GM21717 (cell line): ENCODE results near the gene STEAP1B.
"Not testable (repeated sequence)": the region's sequence is repeated elsewhere in the genome, so short reads cannot be mapped to it uniquely, and the experiment has no call there.

ENCODE experiments used
- ATAC-seq: cut with Tn5 transposase; IDR thresholded peaks from one replicate; pipeline ENCODE4 v1.9.1; 2021; ENCODE audit warnings: mild to moderate bottlenecking, moderate library complexity; ENCODE audit not compliant: unreplicated experiment

Gene STEAP1B

DNA sequence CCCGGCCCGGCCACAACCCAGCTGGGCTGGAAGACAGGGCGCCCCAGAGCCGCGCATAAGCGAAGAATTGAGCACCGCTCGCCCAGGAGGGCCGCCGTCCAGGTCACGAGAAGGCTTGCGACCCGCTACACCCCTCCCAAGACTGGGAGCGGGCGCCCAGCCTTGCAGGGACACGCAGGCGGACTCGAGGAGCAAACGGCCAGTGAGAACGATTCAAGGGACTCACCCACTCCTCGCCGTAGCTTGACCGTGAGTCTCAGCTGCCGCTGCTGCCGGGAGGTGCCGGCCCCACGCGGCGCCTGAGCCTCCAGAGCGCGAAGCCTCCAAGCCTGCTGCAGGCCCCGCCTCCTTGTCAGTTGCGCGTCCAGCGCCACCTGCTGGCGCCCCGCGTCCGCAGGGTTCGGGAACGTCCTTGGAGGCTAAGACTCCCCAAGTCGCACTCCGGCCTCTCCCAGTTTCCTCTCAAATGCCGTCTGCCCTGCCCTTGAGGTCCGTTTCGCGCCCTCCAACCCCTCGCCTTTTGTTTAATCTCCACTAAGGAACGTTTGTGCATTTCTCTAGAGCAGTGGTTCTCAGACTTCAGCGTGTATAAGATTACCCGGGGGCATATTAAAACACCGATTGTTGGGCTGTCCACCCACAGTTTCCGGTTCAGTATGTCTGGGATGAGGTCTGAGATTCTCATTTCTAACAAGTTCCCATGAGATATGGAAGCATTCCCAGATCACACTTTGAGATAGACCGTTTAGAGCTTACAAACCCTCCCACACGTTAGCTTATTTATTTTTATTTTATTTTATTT, at the start of gene STEAP1B:
STEAP1B (minus strand) TSS at position 301 of the 802 bp plus-strand sequence. CDS start 5,333 bp downstream, outside the sequence.
- ATAC-seq: peak; percentile 94

DNA sequence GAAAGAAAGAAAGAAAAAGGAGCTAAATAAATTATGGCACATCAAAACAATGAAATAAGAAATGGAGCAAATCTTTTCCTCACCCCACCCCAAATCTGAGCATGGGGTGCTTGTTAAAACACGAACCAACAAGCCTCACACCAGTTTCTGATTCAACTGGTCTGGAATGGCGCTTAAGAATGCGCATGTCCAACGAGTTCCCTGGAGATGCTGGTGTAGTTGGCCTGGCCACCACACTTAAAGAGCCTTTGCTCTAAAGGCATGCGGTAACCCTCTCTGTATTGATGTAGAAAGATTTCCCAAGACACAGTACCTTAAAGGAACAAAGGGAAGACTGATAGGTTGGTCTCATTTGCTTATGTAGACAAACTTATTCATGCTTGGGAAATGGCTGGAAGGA, 49.1 kb upstream of the STEAP1B start:
- no peak for ATAC-seq

DNA sequence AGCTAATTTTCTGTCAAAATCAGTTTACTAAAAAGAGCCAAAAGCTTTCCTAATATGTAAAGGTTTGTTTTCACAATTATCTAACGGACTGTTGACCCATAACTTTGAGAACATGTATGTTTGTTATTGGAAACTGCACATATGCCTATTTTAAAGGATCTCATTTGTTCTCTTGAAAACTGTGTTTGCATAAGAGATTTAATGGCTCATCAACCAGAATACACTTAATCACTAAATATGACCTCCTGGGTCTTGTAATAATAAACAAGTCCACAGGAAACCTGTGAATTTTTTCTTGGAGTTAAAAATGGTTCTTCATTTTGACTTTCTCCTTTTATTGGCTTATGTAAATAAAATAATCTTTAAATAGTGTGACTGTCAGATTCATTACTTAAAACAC, 48.3 kb upstream of the STEAP1B start:
- no peak for ATAC-seq

DNA sequence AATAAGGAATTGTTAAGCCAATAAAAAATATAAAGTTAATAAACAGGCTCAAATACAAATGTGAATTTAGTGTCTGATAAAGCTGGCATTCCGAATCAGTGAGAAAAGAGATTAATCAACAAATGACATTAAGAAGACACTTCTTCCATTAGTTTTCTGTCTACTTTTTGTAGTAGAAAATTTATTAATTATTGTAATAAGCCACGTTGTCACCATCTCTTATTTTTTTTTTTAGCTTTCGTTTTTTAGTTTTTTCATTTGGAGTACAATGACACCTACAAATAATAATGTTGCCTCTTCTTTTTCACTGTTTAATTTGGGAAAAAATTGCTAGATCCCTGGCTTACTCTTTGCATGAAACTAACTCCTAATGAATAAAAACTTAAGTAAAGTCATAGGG, 46.8 kb upstream of the STEAP1B start:
- no peak for ATAC-seq

DNA sequence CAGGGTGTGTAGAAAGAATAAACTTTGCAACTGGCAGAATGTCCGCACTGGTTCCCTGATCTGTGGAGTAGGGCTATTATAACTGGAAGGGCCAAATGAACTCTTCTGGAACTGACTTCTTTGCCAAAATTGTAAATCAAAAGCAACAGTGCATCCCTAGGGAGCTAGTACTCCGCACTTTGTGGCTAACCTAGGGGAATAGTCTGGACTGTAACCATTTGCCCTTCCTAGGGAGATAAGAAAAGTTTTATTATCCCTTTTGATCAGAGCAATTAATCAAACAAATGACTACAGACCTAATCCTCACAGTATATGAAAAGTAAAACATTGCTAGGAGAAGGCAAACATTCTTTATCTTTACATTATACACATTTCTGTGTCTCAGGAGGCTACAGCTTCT, 45.5 kb upstream of the STEAP1B start:
- ATAC-seq: no peak

DNA sequence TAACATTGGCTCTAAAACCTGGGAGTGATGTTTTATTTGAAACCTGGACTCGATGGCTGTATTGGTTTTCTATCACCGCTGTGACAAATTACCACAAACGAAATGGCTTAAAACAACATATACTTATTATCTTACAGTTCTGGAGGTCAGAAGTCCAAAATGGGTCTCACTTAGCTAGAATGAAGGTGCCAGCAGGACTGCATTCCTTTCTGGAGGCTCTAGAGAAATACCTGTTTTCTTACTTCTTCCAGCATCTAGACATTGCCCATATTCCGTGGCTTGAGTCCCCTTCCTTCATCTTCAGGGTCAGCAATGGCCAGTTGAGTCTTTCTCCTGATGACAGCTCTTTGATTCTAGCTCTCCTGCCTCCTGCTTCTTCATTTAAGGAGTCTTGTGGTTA, 44.3 kb upstream of the STEAP1B start:
- ATAC-seq: no peak

DNA sequence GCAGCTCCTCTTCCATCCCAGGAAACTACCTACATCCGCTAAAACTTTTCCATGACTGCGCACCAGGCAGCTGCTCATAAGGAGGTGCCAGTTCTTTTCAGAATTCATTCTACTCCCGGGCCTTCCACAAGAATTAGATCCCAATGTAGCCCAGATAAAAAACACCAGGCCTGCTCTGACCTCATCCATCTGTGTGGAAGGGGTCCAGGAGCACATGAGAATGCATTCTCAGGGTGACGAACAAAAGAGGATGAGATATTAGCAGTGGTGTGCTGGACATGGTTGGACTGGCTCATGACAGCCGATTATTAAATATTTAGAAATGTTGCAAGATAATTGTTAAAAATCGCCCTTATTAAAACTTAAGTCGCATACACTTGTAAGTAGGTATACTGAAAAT, 43.2 kb upstream of the STEAP1B start:
- ATAC-seq: no peak

DNA sequence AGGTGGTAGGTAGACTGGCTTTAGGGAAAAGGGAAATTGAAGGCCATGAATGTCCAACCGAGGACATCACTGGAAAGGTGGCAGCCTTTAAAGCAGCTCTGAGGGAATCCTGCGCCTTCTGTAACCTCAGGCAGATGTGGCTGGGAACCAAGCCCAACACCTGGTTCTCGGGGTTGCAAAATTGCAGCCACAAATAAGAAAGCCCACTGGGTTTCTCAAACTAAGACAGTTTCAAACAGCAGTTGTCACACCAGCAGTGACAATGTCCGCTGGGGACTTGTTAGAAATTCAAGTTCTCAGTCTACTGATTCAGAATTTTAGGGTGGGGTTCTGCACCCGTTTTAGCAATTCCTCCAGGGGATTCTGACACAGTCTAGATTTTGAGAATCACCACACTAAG, 42.7 kb upstream of the STEAP1B start:
- ATAC-seq: no peak

DNA sequence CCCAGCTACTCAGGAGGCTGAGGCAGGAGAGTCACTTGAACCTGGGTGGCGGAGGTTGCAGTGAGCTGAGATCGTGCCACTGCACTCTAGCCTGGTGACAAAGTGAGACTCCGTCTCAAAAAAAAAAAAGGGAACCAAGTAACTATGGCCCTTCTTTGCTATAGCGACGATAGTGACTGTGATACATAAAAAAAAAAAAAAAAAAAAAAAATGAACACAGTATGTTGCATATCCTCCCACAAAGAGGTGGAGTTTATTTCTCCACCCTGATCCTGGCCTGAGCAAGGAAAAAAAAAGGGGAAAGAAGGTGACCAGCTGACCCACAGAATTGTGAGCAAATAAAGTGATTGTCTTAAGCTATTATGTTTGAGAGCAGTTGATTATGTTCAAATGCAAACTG, 42.3 kb upstream of the STEAP1B start:
- no peak for ATAC-seq

DNA sequence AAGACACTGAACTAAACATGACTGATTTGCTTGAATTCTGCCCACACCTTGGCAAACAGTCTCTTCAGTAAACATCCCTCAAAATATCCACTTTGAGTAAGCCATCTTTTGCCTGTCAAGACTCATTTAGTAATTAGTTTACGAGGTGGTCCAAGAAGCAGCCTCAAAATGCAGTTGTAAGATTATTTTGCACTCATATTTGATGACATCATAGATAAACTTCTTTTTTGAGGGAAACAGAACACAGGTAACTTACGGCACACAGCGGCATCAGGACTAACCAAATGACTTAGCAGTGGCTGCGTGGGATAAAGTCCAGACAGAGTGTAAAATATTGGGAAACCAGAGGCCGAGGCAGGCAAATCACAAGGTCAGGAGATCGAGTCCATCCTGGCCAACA, 41.8 kb upstream of the STEAP1B start:
- ATAC-seq: no peak

DNA sequence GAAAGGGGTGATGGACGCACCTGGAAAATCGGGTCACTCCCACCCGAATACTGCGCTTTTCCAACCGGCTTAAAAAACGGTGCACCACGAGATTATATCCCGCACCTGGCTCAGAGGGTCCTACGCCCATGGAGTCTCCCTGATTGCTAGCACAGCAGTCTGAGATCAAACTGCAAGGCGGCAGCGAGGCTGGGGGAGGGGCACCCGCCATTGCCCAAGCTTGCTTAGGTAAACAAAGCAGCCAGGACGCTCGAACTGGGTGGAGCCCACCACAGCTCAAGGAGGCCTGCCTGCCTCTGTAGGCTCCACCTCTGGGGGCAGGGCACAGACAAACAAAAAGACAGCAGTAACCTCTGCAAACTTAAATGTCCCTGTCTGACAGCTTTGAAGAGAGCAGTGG, 28.5 kb upstream of the STEAP1B start:
- not testable (repeated sequence) for ATAC-seq

DNA sequence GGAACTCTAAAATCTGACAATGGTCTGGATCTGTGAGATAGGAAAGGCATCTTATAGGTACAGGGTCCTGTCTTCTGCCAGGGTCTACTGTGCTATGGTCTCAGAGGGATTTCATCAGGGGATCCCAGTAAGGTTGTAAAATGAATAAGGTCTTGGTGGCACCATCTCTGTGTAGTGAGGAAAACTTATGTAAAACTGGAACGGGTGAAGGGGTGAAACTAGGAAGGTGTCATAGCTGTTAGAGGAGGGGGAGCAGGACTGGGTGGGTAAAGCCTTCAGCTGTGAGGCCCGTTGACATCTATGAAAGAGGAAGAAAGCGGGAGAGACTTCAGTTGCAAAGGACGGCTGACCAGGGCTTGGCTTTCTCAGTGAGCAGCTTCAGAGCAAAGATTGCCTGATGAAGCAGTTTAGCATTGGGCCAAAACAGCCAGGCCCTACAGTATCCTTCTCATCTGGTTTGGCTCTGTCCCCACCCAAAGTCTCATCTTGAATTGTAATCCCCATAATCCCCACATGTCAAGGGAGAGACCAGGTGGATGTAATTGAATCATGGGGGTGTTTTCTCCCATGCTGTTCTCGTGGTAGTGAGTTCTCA, 24.5 kb upstream of the STEAP1B start:
- not testable (repeated sequence) for ATAC-seq

DNA sequence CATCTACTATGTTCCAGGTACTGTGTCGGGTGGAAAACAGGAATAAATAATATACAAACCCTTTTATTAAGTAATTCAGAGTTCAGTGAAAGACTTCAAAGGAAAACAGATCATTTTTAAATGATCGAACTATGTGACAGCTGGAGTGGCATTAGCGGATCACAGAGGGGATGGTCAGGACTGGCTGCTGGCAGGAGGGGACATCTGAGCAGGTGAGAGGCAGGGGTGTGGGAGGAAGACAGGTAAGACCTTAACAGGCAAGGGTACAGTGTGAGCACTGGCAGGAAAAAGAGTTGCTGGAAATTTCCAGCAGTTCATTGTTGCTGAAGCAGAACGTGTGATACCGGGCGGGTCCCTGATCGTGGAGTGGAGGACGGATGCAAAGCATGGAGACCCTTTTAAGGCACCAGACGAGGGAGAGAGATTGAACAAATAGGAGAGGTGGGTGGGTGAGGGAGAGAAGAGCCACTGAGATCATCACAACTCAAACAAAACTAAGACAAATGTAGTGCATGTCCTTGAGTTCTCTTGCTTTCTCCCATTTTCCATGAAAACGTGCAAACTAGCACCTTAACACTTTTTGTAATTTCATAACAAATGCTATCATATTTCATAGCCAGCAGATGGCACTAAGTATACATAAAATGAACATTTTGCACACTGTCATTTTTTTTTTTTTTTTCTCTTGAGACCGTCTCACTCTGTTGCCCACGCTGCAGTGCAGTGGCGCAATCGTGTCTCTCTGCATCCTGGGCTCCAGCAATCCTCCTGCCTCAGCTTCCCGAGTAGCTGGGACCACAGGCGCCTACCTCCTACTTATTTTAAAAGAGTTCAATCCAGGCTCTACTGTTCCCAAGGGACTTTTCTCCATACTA, 23.7 kb upstream of the STEAP1B start:
- not testable (repeated sequence) for ATAC-seq

DNA sequence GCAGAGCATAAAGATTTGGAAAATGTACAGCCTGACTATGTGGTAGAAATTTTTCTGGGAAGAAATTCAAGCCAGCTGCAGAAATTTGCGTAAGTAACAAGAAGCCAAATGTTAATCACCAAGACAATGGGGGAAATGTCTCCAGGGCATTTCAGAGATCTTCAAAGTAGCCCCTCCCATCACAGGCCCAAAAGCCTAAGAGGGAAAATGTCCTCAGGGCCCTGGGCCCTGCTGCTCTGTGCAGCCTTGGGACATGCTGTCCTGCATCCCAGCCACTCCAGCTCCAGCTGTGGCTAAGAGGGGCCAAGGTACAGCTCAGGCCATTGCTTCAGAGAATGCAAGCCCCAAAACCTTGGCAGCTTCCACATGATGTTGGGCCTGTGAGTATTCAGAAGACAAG, 19.6 kb upstream of the STEAP1B start:
- not testable (repeated sequence) for ATAC-seq

DNA sequence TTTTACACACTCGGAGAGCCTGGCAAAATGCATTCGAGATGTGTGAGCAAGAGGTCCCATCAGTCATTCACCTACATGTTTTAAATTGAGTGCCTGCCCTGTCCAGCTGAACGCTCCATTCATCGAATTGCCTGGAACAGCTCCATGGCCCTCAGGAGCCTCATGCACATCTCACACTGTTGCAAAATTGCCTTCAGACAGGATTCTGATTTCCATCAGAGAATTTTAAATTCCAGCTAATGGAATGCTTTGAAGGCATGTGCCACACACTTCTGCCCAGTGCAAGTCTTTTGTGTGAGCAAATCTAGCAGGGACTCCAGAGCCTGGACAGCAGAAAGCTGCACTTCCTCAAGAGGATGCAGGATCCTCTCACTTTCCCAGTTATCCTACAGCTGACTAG, 17.0 kb upstream of the STEAP1B start:
- ATAC-seq: not testable (repeated sequence)

DNA sequence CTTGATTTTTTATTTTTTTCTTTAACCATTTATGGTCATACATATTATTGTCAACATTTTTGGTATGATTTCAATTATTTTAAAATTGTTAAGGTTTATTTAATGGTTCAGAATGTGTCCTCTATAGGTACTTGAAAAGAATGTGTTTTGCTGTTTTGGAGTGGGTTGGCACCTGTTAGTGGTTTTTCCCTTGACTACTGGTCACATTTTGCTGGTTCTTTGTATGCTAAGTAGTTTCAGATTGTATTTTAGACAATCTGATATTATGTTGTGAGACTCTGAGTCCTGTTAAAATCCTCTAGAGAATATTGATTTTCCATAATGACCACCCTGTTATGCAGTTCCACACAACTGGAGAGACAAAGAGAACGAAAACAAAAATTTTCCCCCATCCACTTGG, 15.0 kb upstream of the STEAP1B start:
- ATAC-seq: not testable (repeated sequence)

DNA sequence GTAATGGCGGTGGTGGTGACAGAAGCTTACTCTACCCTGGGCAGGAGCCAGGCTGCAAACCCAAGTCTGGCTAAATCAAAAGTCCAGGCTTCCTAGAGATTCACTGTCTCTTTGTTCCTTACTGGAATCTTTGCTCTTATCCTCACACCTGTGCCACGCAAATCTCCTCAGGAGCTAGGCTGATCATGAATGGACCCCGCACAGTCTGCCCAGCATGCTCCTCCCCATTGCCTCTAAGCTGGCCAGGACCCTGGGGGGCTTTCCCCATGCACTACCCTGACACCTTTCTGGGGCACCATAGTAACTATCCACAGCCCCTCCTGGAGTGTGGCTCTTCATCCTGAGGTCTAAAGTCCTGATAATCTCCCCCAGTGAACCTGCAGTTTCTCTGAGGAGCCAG, 7.3 kb upstream of the STEAP1B start:
- not testable (repeated sequence) for ATAC-seq

DNA sequence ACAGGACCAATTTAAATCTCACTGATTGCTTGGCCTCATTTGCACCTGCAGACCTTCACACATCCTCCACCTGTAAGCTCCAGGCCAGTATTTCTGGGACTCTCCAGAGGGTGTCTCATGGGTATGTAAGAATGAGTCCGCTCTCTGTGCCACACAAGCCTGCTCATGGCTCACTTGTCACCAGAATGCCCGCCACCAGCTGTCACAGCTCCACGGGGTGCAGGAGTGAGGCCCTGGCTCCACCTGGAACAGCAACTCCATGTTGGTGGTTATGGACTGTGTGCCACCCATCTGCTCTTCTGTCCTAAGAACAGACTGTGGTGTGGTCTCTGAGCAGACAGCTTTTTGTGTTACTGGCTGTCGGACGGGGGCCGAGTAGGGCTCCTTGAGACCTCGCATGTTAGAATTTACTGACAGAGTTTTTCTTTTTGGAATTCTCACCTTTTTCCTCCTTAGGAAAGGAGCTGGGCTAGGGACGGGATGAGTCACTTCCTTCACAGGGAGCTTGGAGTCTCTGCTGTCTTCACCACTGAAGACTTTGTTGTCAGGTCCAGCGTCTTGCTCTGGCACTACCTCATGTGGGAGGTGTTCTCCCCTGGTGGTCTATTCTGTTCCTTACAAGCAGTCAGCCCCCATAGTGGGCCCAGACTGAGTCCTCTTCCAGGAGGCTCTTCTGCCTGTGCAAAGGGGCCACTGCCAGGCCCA, 6.5 kb upstream of the STEAP1B start:
- not testable (repeated sequence) for ATAC-seq

DNA sequence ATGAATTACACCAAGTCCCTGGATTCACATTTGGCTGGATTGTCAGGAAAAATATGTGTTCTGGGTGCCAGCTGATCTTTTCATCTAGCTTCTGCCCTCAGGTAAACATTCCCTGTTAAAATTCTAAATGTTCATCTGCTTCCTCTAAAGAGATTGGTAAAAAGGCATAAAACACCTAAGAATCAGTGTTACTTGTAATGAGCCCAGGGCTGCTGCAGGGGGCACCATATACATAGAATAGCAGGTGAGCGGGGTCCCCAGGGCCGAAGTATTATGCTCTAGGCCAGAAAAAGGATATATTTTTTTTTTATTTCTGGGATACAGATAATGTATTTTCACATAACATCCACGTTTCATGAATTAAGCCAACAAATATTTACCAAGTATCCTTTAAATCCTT, 4.5 kb upstream of the STEAP1B start:
- not testable (repeated sequence) for ATAC-seq

DNA sequence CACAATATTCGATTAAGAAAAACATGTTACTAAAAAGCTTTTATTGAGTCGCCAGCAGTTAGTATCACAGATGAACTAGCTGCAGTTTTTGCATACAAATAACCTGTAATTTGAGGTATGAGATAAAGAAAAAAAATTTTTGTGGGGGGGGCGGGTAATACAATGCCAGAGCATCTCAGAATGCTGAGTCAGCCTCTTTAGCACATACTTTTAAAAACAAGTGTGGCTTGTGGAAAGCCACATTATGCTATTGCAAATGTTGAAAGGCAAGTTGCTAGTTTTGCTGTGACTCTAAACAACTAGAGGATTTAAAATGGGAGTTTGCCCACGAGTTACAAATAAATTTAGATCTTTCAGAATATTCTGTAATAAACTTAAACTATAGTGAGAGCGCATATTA, 2.1 kb upstream of the STEAP1B start:
- not testable (repeated sequence) for ATAC-seq

DNA sequence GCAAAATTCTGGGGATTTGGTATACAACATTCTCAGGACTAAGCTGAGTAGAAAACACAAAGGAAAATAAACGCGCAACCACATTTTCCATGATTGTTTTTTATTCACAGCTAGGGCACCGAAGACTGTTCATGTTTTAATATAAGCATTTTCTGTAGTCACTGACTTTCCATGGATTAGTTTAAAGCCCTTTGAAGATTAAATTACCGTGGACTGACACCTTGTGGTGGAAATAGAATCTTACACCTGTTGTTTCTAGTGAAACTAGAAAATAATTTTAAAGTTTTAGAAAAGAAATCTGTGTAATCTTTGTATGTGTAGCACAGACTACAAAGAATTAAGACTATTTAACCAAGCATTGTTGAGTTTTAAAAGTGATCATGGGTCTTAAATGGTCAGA, 1.3 kb upstream of the STEAP1B start:
- ATAC-seq: not testable (repeated sequence)
